Retinal pigment epithelial cell (primary cell): Measurements from ENCODE around the gene HS2ST1.

Experiments used
- DNase-seq: peaks from one replicate; pipeline ENCODE4 v3.0.0-alpha.2; 2010; ENCODE audit warnings: low read depth
- H3K4me3 ChIP-seq: 2 replicates; pipeline ENCODE4 v1.5.1; 2011; ENCODE audit warnings: mild to moderate bottlenecking, low read length, control low read depth, moderate library complexity
- TF ChIP-seq, protein P1 (sequence below): conservative IDR thresholded peaks from 2 replicates; pipeline ENCODE4 v1.5.1; 2011; ENCODE audit warnings: low read depth, low read length, control low read depth, inconsistent platforms

HS2ST1 gene

DNA sequence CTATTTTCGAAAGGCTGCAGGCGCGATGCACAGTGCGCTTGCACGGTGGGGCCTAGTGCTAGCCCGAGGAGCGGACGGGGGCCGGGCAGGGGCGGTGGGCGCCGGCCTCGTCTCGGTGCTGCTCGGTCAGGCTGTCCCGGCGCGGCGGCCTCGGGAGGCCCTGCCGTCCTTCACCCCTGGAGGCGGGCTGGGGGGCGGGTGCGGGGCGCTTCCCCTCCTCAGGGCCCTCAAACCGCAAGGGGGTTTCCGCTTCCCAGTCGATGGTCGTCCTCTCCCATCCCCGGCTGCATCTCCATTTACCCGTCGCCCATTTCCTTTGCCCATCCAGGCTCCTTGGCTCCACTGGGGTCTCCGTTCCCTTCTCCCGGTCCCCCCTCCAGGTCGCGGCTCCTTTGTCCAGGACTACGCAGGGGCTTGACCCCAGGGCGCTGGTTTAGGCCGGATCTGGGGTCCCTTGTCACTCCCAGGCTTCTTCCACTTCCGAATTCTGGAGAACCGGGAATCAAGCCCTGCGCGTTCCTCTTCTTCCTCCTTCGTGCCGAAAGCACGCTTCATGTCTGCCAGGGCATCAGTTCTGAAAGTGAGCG, 217.9 kb downstream of the HS2ST1 start:
- TF ChIP-seq, protein P1, sequence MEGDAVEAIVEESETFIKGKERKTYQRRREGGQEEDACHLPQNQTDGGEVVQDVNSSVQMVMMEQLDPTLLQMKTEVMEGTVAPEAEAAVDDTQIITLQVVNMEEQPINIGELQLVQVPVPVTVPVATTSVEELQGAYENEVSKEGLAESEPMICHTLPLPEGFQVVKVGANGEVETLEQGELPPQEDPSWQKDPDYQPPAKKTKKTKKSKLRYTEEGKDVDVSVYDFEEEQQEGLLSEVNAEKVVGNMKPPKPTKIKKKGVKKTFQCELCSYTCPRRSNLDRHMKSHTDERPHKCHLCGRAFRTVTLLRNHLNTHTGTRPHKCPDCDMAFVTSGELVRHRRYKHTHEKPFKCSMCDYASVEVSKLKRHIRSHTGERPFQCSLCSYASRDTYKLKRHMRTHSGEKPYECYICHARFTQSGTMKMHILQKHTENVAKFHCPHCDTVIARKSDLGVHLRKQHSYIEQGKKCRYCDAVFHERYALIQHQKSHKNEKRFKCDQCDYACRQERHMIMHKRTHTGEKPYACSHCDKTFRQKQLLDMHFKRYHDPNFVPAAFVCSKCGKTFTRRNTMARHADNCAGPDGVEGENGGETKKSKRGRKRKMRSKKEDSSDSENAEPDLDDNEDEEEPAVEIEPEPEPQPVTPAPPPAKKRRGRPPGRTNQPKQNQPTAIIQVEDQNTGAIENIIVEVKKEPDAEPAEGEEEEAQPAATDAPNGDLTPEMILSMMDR, result no peak
- peak overlapping the region; percentile 52 for H3K4me3 ChIP-seq

DNA sequence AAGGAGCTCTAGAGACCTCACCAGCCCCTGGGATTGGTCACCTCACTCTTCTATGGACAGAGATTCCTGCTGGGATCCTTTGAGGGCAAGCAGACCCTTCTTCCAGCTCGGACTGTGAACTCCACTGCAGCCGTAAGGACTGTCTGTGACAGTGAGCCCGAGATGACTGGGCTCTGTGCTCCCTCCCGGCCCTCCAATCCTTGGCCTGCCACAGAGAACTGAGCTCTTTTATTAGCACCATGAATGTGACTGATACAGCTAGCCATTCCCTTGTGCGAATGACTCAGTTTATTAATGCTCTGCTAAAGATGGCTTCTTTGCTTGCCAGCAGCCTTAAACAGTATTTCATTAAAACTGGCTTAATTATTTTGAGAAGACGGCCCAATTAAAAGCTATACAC, 219.6 kb downstream of the HS2ST1 start:
- TF ChIP-seq, protein P1, result no peak
- no peak for DNase-seq
- H3K4me3 ChIP-seq, result no peak overlapping the region

More for the DNA sequence above, 217.9 kb downstream of the HS2ST1 start:
- no peak for DNase-seq

DNA sequence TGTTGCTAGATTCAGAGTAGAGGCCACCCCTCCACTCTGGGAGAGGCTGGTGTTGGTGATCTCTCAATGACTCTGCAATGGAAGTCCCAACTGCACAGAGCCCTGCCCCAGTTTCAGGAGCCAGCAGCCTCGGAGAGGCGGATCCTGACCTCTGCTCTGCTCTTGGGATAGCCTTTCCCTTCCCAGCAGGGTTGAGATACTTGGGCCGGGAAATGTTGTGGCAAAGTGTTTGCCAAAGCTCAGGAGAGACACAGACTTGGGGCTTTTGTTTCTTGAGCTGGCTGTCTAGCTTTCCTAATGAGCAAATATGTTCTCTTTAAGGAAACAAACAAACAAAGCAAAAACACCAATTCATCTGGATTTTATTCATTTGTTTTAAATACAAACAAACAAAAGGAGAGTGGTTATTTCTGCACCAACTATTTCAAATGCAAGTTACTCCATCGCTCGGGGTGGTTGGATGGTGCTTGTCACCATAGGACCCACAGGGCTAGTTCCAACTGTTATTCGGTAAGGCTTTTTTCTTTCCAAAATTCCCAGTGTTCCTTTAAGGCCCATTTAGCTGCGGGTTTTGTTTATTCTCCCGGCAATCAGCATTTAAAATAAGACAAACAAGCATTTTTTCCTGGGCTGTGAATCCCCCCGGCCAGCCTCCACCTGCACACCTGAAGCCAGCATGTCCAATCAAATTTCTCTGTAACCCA, 220.3 kb downstream of the HS2ST1 start:
- TF ChIP-seq, protein P1, result no peak
- no peak for DNase-seq
- no peak overlapping the region for H3K4me3 ChIP-seq

DNA sequence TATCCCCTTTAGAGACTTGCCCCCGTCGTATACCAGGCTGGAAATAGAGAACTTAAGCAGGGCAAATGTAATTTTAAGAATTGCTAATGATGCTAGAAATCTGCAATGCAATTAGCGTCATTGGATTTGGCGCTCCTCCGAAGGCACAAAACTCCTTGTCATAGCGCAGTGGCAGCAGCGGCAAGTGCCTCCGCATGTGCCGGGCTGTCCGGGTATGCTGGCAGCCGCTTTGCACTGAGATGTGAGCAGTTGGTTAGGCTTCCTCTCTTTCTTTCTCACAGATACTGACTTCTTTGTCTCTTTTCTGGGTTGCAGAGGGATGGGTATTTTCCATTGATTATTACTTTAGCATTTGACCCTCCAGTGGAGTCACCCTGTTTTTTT, 220.9 kb downstream of the HS2ST1 start:
- no peak for DNase-seq
- no peak overlapping the region for H3K4me3 ChIP-seq
- TF ChIP-seq, protein P1, result no peak

DNA sequence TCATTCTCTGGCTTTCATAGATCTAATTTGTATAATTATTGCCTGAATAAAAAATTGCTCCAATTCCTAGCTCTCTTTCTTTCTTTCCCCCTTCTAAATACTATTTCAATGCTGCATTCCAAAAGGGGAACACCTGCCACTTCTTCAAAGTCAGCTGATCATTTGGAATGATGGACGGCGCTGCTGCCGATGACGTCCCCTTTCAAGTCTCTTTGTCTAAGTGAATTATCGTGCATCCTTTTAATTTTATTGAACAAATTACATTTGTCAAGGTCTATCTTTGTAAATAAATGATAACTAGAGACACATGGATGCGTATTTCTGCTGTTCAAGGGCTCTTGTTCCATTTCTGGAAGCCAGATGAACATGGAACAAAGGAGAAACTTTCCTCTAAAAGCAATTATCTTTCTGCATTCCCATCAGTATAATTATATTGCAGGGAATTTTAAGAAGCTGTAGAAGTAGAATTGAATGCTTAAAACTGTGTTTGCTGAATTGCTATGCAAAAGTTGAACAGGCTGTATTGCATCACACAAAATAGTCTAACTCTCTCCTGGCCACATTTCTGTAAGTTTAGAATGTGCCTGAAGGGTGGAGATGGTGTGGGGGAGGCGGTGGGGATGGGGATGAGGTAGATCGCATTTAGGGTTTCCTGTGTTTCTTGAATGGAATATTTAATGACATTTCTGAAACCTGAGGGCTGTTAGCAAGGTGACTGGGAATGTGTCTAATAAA, 222.3 kb downstream of the HS2ST1 start:
- H3K4me3 ChIP-seq, result no peak overlapping the region
- DNase-seq, result no peak
- TF ChIP-seq, protein P1, result no peak

DNA sequence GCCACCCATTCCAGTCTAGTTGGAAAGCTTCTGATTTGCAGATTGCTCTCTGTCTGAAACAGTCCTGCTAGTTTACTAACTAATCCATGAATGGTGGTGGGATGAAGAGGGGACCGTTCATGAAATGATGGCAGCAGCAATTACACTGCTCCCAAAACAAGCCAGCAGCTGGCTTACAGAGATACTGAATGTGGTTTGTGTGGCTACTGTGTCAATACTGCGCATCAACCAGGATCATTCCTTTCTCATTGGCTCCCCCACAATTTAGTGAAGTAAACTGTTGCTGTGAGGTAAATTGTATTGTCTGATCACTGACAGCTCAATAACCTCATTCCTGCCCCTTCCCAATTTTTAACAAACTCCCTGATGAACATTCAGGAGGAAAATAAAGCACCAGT, 222.9 kb downstream of the HS2ST1 start:
- TF ChIP-seq, protein P1, result no peak
- no peak overlapping the region for H3K4me3 ChIP-seq
- DNase-seq, result no peak
